NCI-H128 (cell line): ENCODE data around the gene ULBP1.
"Not testable (repeated sequence)": the region's sequence is repeated elsewhere in the genome, so short reads cannot be mapped to it uniquely, and the experiment has no call there.

ENCODE experiments used
- DNase-seq: peaks from one replicate; lab custom pipeline; 2025; ENCODE audit not compliant: unreplicated experiment; lab: John Stamatoyannopoulos, UW

Gene ULBP1

DNA sequence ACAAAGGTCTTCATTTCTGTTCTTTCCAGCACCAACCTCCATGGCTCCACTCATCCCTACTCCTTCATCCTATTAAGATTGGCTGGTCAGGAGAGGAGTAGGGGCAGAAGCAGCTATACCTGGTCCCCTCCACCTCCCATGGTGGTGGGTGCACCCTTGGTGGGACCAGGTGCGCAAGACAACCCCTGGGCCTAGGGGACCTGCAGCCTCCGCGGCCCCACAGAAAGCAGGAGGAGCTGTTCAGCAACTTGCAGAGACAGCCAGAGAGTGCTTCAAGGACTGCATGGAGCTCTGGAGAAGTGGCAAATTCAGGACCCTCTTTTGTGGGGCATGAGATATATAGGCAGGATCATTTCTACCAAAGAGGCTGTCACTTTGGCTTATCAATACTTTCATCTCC is 12.1 kb upstream of the ULBP1 start:
- no peak for DNase-seq

DNA sequence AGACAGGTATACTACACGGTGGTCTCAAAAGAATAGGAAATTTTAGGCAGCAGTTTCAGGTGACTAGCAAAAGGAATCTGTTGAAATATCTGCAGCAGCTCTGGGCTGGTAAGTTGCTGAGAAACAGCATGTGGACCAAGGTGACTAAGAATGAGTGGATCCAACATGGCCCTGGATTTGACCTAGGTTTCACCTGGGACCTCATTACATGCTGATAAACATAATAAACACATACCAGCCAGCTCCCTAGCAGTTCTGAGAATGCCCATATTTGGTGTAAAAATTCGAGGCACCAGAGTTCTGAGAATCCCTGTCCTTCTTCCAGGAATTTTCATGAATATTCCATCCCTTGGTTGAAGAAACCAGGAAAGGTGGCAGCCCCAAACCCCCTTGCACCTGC is 10.4 kb upstream of the ULBP1 start:
- not testable (repeated sequence) for DNase-seq

DNA sequence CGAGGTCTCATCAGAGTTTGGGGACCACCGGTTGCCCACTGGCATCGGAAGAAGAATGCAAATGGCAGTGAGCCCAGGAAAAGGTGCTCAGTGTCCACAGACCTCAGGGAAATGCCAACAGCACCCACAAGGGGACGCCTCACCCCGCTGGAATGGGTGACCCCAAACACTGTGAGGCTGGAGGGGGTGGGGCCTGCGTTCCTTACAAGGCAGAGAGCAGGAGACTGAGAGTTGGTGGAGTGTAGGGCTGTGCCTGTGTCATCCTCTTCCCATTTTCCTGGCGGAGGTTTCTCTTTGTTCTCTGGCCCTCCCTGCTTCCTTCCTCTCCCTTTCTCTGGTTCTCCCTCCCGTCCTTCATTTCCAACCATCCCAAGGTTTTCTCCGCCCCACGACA is 9.8 kb upstream of the ULBP1 start:
- not testable (repeated sequence) for DNase-seq

DNA sequence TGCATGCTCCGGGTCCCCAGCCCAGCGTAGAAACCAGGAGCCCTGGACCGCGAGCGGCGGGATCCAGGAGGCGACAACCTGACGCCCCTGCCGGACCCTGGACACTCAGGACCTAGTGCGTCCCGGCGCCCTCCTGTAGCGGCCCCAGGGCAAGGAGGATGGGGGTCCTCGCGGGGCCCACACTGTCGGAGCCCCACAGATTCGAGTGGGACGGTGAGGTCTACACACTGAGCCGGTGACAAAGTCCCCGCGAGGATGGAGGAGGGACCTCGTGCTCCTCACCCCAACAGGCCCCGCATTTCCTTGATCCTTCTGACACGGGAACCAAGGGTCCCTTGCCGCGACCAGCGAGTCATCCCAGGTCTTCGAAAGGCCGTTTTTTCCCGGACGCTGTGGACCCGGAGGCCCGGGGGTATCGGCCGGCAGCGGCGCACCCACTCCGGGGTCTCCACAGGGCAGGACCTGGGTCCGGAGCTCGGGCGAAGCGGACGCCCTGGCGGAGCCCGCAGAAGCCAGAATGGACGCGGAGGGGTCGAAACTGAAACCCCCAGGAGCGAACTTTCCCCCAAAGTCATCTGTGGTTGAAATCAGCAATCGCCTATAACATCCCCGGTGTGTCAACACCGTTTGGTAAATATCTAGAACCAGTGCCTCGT is 9.3 kb upstream of the ULBP1 start:
- DNase-seq, result not testable (repeated sequence)

DNA sequence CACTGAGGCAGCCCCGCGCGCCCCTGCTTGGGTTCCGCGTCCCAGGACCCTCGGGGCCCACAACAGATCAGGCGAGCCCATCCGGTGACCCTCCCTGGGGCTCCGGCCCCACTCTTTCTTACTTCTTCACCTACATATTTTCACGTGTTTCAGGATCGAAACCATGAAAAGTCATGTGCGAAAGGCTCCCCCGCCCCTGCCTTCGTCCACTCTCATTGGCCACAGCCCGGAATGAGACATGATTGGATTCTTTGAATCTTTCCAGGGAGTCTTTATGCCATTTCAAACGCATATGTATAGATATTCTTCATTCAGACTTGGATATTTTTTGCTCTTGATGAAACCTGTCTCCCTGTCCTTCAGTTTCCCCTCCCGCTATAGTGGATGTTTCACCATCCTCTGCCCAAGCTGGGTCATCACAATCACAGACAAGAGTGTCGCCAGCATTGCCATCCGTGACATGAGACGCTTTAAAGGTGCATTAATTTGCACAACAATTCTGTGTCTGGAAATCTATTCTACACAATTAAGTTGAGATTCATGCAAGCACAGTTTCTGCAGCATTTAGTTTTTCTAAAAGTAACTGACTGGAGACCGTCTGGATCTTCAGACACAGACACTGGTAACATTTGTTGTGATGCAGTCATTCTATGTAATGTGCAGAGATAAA is 8.6 kb upstream of the ULBP1 start:
- not testable (repeated sequence) for DNase-seq

DNA sequence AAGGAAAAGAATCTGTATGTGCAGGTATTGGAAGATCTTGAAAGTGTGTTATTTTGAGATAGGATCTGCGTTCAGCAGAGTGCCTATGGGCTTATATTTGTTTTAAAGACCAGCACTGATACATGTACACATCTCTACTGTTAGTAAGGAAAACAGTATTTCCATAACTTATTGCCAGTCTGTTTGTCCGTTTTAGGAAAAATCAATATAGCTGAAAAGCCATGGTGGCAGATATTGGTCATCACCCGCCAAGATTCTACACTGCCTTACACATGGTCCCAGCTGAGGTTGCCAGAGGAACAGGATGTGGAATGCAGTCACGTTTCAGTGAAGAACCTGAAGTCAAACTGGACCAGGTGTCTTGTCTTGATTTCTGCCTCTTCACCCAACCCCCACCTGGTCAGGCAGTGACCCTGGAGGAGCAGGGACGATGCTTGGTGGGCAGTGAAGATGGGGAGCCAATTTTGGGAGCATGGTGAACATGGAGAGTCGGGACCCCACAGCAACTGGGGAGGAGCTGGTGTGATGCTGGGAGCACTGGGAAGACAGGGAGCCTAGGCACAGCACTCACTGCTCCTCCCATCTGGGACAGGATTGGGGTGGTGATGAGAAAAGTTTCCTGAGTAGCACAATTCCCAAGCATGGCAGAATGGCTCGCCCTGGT is 8.0 kb upstream of the ULBP1 start:
- not testable (repeated sequence) for DNase-seq

DNA sequence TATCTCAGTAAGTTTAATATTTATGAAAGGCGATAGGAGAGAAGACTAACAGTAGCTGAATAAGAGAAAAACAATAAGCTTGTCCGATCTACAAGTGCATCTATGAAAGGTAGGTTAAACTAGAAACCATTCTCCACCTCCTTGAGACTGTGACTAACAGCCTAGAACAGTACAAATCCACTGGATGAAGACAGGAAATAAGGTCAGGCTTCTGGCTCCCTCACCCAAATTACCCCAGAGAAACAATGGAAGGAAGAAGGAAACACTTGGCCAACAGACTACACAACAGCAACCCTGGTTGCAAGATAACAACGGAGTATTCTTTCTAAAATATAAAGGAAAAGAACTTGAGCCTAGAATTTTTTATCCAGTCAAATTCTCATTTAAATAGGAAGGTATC is 5.6 kb upstream of the ULBP1 start:
- not testable (repeated sequence) for DNase-seq

DNA sequence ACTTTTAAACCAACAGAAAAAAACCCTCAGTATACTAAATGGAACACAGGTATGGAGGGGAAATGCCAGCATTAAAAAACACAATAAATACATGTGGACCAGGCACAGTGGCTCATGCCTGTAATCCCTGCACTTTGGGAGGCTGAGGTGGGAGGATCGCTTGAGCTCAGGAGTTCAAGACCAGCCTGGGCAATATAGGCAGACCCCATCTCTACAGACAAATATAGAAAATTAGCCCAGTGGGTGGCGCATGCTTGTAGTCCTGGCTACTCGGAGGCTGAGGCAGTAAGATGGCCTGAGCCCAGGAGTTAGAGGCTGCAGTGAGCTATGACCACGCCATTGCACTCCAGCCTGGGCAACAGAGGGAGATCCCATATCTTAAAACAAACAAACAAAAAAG is 3.9 kb upstream of the ULBP1 start:
- DNase-seq, result not testable (repeated sequence)

DNA sequence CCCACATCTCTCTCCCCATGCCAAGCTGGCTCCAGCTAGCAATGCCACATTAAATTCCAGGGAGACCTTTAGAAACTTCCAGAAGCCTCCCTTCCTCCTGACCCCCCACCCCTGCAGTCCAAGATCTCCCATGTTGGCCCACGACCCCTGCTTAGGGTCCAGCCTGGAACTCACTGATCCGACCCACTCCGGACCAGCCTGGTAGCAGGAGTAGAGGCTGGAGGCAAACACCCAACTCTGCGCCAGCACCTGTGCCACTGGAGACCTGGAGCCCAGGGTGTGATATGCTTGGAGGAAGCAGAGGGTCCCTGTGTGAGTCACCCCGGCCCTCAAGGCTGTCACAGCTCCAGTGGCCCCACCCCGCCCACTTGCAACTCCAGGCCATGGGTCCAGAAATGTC is 3.3 kb upstream of the ULBP1 start:
- no peak for DNase-seq

DNA sequence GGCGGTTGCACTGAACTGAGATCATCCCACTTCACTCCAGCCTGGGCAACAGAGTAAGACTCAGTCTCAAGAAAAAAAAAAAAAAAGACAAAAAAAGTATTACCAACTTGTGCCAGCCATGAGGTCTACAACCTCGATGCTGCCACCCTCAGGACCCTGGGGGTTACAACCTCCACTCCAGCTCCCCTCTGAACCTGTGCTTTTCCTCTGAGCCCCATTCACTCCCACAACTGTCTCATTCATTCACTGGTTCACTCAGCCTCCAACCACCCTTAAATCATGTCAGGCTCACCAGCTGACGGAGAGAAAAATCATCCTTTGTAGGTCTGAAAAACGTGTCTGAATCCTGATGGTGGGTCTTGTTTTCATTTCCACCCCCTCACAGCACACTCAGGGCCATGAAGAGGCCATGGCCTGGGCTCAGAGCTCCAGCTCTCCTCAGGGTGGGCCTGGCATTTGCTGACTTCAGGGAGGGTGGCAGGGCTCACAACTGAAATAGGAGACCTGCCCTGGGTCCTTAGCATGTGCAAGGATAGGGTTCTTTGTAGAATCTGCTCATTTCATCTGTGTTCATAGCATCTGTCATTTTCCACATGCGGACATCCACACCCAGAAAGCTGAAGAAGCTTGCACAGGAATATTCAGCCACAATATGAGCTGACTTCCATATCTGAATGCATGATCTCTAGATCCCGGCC is 1.9 kb upstream of the ULBP1 start:
- DNase-seq, result no peak

DNA sequence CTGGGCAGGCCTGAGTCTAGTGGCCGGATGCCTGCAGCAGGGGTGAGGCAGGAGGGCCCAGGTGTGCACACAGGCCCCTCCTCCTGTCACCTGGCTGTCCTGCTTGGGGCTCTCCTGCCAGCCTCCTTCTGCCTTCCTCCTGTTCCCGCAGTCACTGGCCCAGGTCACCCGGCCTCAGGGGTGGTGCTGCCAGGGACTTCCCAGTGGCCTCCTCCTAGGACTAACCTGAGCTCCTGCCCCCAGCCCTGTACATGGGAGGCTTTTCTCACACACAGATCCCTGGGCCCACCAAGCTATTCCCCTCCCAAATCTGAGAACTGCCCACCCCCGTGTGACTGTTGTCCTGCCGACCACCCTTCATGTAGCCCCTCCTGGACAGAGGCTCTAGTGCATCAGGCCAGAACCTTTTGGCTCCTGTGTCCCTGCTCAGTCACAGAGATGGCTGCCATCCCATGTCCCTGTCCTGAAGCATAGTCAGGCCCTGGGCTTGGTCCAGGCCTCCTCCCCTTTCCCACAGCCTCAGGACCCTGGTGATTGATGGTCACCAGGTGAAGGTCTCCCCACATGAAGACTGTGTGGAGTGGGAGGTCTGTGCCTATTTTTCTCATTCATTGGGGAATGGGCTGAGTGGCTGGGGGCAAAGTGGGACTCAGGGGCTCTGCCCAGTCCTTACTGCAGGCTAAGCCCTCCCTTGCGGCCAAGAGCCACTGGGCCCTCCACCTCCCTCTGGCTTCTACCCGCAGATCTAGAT is 1.1 kb upstream of the ULBP1 start:
- DNase-seq, result no peak

DNA sequence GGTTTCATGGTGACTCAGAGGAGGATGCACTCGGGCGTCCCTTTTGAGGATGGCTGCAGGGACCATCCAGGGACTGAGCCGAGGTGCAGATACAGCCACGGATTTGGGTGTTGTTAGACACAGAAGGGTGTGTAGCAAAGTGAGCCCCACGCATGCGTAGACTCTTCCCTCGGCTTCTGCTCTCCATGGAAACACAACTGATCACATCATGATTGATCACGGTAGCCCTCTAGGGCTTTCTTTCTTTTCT is 606 bp upstream of the ULBP1 start:
- no peak for DNase-seq

DNA sequence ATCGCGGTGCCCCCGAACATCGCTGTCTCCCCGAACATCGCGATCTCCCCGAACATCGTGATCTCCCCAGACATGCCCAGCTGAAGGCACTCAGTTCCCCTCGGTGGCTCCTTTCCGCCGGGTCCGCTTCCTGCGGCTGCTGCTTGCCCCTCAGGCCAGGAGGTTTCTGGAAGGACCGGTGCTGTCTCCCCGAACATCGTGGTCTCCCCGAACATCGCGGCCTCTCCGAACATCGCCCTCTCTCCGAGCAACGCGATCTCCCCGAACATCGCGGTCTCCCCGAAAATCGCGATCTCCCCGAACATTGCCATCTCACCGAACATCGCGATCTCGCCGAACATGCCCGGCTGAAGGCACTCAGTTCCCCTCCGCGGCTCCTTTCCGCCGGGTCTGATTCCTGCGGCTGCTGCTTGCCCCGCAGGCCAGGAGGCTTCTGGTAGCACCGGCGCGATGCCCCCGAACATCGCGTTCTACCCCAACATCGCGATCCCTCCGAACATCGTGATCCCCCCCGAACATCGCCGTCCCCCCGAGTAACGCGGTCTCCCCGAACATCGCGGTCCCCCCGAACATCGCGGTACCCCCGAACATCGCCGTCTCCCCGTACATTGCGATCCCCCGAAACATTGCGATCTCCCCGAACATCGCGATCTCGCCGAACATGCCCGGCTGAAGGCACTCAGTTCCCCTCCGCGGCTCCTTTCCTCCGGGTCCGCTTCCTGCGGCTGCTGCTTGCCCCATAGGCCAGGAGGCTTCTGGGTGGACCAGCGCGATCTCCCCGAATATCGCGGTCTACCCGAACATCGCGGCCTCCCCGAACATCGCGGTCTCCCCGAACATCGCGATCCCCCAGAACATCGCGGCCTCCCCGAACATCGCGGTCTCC is 808 bp downstream of the ULBP1 start:
- no peak for DNase-seq

DNA sequence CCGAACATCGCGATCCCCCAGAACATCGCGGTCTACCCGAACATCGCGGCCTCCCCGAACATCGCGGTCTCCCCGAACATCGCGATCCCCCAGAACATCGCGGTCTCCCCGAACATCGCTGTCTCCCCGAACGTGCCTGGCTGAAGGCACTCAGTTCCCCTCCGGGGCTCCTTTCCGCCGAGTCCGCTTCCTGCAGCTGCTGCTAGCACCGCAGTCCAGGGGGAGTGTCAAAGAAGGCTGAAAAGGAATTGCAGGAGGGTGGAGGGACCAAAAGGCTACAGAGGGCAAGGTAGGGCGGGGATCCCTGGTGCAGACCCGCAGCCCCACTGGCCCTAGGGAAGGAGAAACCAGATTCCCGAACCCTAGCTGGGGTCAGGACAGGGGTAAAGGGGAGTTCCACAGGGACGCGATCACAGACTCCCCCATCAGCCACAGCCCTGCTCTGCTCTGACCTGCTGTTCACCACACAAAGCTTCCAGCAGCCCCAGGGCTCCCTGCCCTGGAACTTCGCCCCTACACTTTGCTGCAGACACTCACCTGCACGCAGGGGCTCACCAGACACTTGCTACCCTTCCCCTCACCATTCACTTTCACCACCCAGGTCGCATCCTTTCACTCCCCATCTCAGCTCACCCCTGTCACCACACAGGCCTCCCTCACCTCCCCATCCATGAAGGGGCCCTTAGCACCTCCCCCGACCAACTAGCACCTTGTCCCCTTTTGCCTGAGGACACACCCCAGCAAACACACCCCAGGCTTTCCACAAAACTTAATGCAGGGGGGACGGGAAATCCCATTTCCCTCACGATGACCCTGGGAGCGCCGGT is 1.7 kb downstream of the ULBP1 start:
- DNase-seq, result no peak

DNA sequence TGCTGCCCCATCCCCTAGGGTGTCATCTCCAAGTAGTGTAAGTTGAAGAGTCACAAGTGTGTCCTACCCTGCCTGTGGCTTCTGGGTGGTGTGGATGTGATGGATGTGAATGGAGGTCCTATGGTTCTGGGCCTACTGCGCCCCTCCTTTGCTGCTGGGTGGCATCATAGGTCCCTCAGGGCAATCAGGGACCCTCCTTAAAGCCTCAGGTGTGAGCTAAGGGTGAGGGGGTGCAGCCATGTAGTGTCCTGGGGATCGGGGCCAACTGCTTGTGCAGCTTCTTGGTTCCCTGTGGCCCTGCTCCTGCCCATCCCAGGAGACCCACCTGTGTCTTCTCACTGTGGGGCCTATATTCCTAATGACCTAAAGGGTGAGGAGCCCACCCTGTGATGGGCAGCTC is 2.6 kb downstream of the ULBP1 start:
- not testable (repeated sequence) for DNase-seq

DNA sequence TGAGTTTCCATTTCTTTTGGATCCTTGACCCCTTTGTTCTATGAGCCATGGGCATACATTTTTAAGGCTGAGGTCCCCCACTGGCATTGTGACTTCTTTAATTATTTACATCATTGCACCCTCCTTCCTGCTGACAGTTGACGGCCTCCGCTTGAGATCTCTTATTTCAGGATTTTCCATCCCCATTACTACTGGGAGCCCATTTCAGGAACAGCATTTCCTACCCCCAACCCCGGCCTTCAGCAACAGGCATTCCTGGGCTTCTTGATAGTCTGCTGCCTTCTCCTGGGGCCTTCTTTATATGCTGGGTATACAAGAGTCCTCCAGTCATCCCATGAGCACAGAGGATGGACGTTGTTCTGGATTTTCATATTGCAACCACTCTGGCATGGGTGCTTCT is 3.8 kb downstream of the ULBP1 start:
- DNase-seq, result no peak

DNA sequence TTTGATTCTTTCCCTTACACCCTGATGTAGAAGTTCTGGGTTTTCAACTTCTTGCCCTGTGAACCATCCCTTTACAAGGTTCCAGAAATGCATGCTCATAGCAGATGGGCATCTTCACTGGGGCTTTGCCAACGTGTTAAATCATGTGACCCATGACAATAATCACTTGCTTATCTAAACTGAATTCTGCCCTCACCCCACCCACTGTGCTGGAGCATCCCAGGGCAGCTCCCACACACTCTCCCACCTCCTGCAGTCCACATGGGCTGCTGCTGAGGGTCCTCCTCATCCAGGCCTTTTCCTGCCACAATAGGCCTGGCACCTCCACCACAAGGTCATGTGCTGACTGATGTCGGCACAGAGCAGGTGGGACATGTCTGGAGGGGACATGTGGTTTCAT is 4.3 kb downstream of the ULBP1 start:
- DNase-seq, result not testable (repeated sequence)

DNA sequence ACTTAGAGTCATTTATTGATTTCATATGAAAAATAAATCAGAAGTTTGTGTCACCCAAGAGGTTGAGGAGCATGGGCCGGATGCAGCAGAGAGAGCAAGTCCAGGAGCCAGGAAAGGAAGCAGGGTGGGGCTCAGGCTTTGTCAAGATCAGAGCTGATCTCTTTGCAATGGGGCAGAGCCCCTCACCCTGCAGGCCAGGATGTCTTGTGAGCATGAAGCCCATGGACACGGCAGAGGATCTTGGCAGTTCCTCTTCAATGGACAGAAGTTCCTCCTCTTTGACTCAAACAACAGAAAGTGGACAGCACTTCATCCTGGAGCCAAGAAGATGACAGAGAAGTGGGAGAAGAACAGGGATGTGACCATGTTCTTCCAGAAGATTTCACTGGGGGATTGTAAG is 5.2 kb downstream of the ULBP1 start:
- DNase-seq, result not testable (repeated sequence)

DNA sequence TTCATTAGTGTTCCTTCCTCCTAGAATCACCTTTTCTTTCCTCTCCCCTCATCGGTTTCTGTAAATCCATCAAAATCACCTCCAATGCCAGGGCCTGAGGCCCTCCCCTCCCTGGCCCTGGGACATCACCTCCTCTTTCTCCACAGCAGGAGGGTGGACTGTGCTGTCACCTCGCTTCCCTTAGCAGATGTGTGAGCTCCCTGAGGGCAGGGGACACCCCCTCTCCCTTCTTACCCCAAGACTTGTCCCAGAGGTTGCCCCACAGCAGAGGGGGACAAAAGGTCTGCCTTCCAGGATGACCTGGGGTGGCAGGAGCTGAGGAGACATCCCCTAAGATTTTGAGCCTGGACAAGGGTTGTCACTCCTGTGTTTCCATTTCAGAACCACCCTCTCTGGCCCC is 5.9 kb downstream of the ULBP1 start:
- DNase-seq, result no peak

DNA sequence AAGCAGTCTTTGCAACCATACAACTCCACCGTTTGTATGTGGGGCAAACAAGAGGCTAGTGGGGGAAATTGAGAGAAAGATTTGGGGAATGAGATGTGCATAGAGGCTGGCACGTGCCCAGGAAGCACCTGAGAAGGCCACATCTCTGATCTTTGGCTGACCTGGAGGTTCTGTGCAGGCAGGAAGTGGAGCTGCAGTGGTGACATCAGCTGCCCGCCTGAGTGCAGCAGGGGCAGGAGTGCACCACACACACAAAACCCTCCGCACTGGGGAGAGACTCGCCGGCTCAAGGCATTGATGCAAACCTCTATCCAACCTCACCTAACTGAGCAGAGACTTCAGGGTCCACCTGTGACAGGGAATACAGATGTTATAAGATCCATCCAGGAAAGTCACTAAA is 10.7 kb downstream of the ULBP1 start:
- DNase-seq, result not testable (repeated sequence)
